ENCODE results near the gene SVOP. TPM values are rescaled to one million over a fixed set of nuclear protein-coding genes. Genes with fewer than 3 reads are reported as not detected.

The SVOP gene
- total RNA-seq, 1 donor from 2014 or later, result not detected

DNA sequence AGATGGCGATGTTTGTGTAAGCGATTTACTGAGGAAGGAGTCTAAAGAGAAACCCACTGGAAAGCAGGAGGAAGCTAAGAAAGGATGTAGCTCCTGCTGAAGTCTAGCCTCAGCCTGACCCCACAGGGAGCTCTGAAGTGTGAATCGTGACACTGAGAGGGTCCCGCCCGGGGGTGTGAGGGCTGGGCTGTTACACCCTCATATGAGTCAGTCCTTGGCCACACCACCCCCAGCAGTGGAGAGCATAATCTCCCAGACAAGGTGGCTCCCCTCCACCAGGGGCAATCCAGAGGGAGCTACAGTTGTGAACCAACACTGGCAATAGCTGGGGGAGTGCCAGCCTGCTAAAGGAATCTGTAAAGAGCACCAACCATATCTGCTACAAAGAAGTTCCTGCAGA, 31.5 kb downstream of the SVOP start:
- Histone ChIP-seq H3K36me3 (ENCODE audit: insufficient read depth, low read length) (no peaks in the 10 kb centered on the region), H3K27ac (ENCODE audit: low read depth, low read length) (no peak overlapping the region), H3K27me3 (ENCODE audit: insufficient read depth, low read length) (no peaks in the 10 kb centered on the region), H3K4me3 (ENCODE audit: insufficient read depth, low read depth, low read length) (no peak overlapping the region), H4K20me1 (ENCODE audit: insufficient read depth, low read length) (no peaks in the 10 kb centered on the region), H2AFZ (ENCODE audit: low read depth, low read length) (no peak overlapping the region), H3K9ac (ENCODE audit: low read length) (no peak overlapping the region), H3K4me2 (ENCODE audit: low read length) (no peak overlapping the region), H3K4me1 (ENCODE audit: insufficient read depth, low read length) (no peaks in the 10 kb centered on the region), H3K79me2 (ENCODE audit: insufficient read depth, low read length) (no peaks in the 10 kb centered on the region), H3K9me3 (ENCODE audit: insufficient read depth, low read depth, low read length) (no peaks in the 10 kb centered on the region)
- peaks cover 8% of the 10 kb centered on the region for H3K9me3 Mint-ChIP-seq (ENCODE audit: unreplicated experiment)
- no peak overlapping the region for H3K27ac Mint-ChIP-seq (ENCODE audit: unreplicated experiment)
- H3K36me3 Mint-ChIP-seq (ENCODE audit: low read depth, unreplicated experiment), result no peaks in the 10 kb centered on the region
- H3K4me1 Mint-ChIP-seq (ENCODE audit: low read depth, unreplicated experiment), result no peaks in the 10 kb centered on the region
- DNase-seq (ENCODE audit: low read depth) (no peak), FAIRE-seq (no peak)
- no peak overlapping the region for H3K4me3 Mint-ChIP-seq (ENCODE audit: unreplicated experiment)
- peaks cover 17% of the 10 kb centered on the region for H3K27me3 Mint-ChIP-seq (ENCODE audit: low read depth, unreplicated experiment)
- no peak for TF ChIP-seq EZH2 (IDR thresholded peaks at IDR 0.05; ENCODE audit: insufficient read depth, low read length)
- TF ChIP-seq, protein P1, sequence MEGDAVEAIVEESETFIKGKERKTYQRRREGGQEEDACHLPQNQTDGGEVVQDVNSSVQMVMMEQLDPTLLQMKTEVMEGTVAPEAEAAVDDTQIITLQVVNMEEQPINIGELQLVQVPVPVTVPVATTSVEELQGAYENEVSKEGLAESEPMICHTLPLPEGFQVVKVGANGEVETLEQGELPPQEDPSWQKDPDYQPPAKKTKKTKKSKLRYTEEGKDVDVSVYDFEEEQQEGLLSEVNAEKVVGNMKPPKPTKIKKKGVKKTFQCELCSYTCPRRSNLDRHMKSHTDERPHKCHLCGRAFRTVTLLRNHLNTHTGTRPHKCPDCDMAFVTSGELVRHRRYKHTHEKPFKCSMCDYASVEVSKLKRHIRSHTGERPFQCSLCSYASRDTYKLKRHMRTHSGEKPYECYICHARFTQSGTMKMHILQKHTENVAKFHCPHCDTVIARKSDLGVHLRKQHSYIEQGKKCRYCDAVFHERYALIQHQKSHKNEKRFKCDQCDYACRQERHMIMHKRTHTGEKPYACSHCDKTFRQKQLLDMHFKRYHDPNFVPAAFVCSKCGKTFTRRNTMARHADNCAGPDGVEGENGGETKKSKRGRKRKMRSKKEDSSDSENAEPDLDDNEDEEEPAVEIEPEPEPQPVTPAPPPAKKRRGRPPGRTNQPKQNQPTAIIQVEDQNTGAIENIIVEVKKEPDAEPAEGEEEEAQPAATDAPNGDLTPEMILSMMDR (IDR thresholded peaks at IDR 0.05; ENCODE audit: insufficient read depth, low read depth, low read length), result no peak

DNA sequence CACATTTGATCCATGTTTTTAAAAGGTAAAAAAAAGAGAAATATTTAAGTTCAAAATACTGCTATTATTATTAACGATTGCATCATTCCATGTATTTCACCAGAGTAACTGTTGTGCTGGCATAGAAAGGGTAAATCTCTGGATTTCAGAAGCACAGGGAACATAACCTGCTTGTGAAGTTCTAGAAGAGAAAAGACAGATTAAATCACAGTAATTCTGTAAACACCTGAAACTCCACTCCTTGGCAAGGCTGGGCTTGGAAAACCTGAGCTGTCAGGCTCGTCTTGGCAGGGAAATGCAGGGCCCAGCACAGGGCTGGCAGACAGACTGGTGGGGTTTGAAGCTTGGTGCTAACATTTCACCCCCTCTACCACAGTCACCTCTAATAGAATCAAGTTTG, 35.1 kb downstream of the SVOP start:
- Histone ChIP-seq H3K9ac (ENCODE audit: low read length) (no peak overlapping the region), H3K4me2 (ENCODE audit: low read length) (no peak overlapping the region), H3K4me3 (ENCODE audit: insufficient read depth, low read depth, low read length) (no peak overlapping the region), H3K36me3 (ENCODE audit: insufficient read depth, low read length) (no peaks in the 10 kb centered on the region), H2AFZ (ENCODE audit: low read depth, low read length) (no peak overlapping the region), H3K4me1 (ENCODE audit: insufficient read depth, low read length) (no peaks in the 10 kb centered on the region), H3K79me2 (ENCODE audit: insufficient read depth, low read length) (no peaks in the 10 kb centered on the region), H3K27me3 (ENCODE audit: insufficient read depth, low read length) (no peaks in the 10 kb centered on the region), H4K20me1 (ENCODE audit: insufficient read depth, low read length) (no peaks in the 10 kb centered on the region), H3K9me3 (ENCODE audit: insufficient read depth, low read depth, low read length) (peaks cover 10% of the 10 kb centered on the region), H3K27ac (ENCODE audit: low read depth, low read length) (no peak overlapping the region)
- Mint-ChIP-seq H3K36me3 (ENCODE audit: low read depth, unreplicated experiment) (no peaks in the 10 kb centered on the region), H3K4me3 (ENCODE audit: unreplicated experiment) (no peak overlapping the region), H3K27me3 (ENCODE audit: low read depth, unreplicated experiment) (peaks cover 17% of the 10 kb centered on the region), H3K4me1 (ENCODE audit: low read depth, unreplicated experiment) (no peaks in the 10 kb centered on the region), H3K9me3 (ENCODE audit: unreplicated experiment) (peaks cover 8% of the 10 kb centered on the region), H3K27ac (ENCODE audit: unreplicated experiment) (no peak overlapping the region)
- DNase-seq (ENCODE audit: low read depth) (no peak), FAIRE-seq (no peak)
- TF ChIP-seq, protein P1 (IDR thresholded peaks at IDR 0.05; ENCODE audit: insufficient read depth, low read depth, low read length), result no peak
- no peak for TF ChIP-seq EZH2 (IDR thresholded peaks at IDR 0.05; ENCODE audit: insufficient read depth, low read length)

DNA sequence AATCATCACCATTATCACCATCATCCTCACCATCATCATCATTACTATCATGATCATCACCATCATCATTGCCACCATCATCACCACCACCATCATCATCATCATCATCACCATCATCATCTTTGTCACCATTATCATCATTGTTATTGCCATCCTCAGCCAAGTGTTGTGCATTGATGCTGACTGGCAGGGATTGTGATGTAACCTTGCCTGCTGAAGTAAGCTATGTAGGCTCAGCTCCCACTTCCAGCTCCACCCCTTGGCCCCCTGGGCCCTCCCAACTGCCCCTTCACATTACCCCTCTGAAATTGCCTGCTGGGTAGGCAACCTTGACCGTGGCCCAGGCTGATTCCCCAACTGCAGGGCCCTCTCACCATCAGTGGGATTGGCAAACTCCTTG, 37.6 kb downstream of the SVOP start:
- FAIRE-seq (no peak), DNase-seq (ENCODE audit: low read depth) (no peak)
- TF ChIP-seq, protein P1 (IDR thresholded peaks at IDR 0.05; ENCODE audit: insufficient read depth, low read depth, low read length), result no peak
- TF ChIP-seq EZH2 (IDR thresholded peaks at IDR 0.05; ENCODE audit: insufficient read depth, low read length), result no peak
- Histone ChIP-seq H3K36me3 (ENCODE audit: insufficient read depth, low read length) (no peaks in the 10 kb centered on the region), H3K9ac (ENCODE audit: low read length) (no peak overlapping the region), H3K4me1 (ENCODE audit: insufficient read depth, low read length) (no peaks in the 10 kb centered on the region), H3K27me3 (ENCODE audit: insufficient read depth, low read length) (no peaks in the 10 kb centered on the region), H3K4me2 (ENCODE audit: low read length) (no peak overlapping the region), H3K9me3 (ENCODE audit: insufficient read depth, low read depth, low read length) (peaks cover 10% of the 10 kb centered on the region), H3K4me3 (ENCODE audit: insufficient read depth, low read depth, low read length) (no peak overlapping the region), H4K20me1 (ENCODE audit: insufficient read depth, low read length) (no peaks in the 10 kb centered on the region), H3K79me2 (ENCODE audit: insufficient read depth, low read length) (no peaks in the 10 kb centered on the region), H3K27ac (ENCODE audit: low read depth, low read length) (no peak overlapping the region), H2AFZ (ENCODE audit: low read depth, low read length) (no peak overlapping the region)
- Mint-ChIP-seq H3K27me3 (ENCODE audit: low read depth, unreplicated experiment) (peaks cover 13% of the 10 kb centered on the region), H3K9me3 (ENCODE audit: unreplicated experiment) (no peaks in the 10 kb centered on the region), H3K4me3 (ENCODE audit: unreplicated experiment) (no peak overlapping the region), H3K36me3 (ENCODE audit: low read depth, unreplicated experiment) (no peaks in the 10 kb centered on the region), H3K27ac (ENCODE audit: unreplicated experiment) (no peak overlapping the region), H3K4me1 (ENCODE audit: low read depth, unreplicated experiment) (no peaks in the 10 kb centered on the region)

Measured in astrocyte (in vitro differentiated cells and primary cell).